RPMI7951 (cell line): ENCODE results near the gene HPSE2. TPM values are rescaled to one million over a fixed set of nuclear protein-coding genes. Genes with fewer than 3 reads are reported as not detected.

ENCODE experiments used
- DNase-seq: peaks from one replicate; pipeline ENCODE4 v3.0.0-alpha.2; 2012; ENCODE audit warnings: low read depth
- total RNA-seq: library from RNA; depleted of rRNA; stranded (reverse); fragments of >200 nt; shearing (Covaris generic); gene quantifications from 2 replicates; pipeline ENCODE4 v1.2.3, GENCODE V29; 2014

HPSE2 gene
- total RNA-seq, 1 experiment from 2014 or later = not detected

GRCh38 chr10:98833542-98833941 lies 402.1 kb downstream of the HPSE2 start:
- DNase-seq = no peak

GRCh38 chr10:98832738-98833137 lies 402.9 kb downstream of the HPSE2 start:
- DNase-seq = no peak

- DNase-seq = no peak
These were observed 403.5 kb downstream of the HPSE2 start for GRCh38 chr10:98832196-98832595.

- DNase-seq = no peak
These were observed 404.3 kb downstream of the HPSE2 start for GRCh38 chr10:98831391-98831790.

- DNase-seq = no peak
These were observed 409.9 kb downstream of the HPSE2 start for GRCh38 chr10:98825741-98826140.

GRCh38 chr10:98817396-98817795 lies 418.3 kb downstream of the HPSE2 start:
- DNase-seq = no peak

- no peak for DNase-seq
These were observed 420.4 kb downstream of the HPSE2 start for GRCh38 chr10:98815039-98815885.

GRCh38 chr10:98814470-98814869 lies 421.2 kb downstream of the HPSE2 start:
- DNase-seq = no peak

- no peak for DNase-seq
These were observed 427.3 kb downstream of the HPSE2 start for GRCh38 chr10:98808282-98808892.

GRCh38 chr10:98800263-98800662 lies 435.4 kb downstream of the HPSE2 start:
- DNase-seq = no peak

GRCh38 chr10:98795467-98795866 lies 440.2 kb downstream of the HPSE2 start:
- DNase-seq = no peak

GRCh38 chr10:98790817-98791216 lies 444.8 kb downstream of the HPSE2 start:
- DNase-seq = no peak

GRCh38 chr10:98778277-98778759 lies 457.3 kb downstream of the HPSE2 start:
- DNase-seq = no peak

- no peak for DNase-seq
These were observed 477.2 kb downstream of the HPSE2 start for GRCh38 chr10:98758463-98758862.

GRCh38 chr10:98748298-98748697 lies 487.4 kb downstream of the HPSE2 start:
- no peak for DNase-seq

- no peak for DNase-seq
These were observed 490.0 kb downstream of the HPSE2 start for GRCh38 chr10:98745645-98746044.

- no peak for DNase-seq
These were observed 515.1 kb downstream of the HPSE2 start for GRCh38 chr10:98720551-98720950.

GRCh38 chr10:98713586-98713985 lies 522.1 kb downstream of the HPSE2 start:
- no peak for DNase-seq

- DNase-seq = no peak
These were observed 539.1 kb downstream of the HPSE2 start for GRCh38 chr10:98696516-98696915.

- no peak for DNase-seq
These were observed 540.8 kb downstream of the HPSE2 start for GRCh38 chr10:98694883-98695282.

GRCh38 chr10:98694014-98694413 lies 541.6 kb downstream of the HPSE2 start:
- DNase-seq = no peak

- no peak for DNase-seq
These were observed 548.0 kb downstream of the HPSE2 start for GRCh38 chr10:98687685-98688084.
